ENCODE measurements around the gene SPRY4. TPM values are rescaled to one million over a fixed set of nuclear protein-coding genes. Genes with fewer than 3 reads are reported as not detected.

SPRY4 gene
- total and polyA plus RNA-seq, 2 donors (not counting 1 experiment from before 2014, with no cell fraction given), result 4.5 to 6.0 TPM

- DNase-seq (ENCODE audit: low read depth in 2 of 2), result no peak
- Histone ChIP-seq H3K27ac (ENCODE audit: insufficient read depth, low read length) (no peak overlapping the region), H3K79me2 (ENCODE audit: control insufficient read depth, insufficient read depth, low read length) (peaks cover 21% of the 10 kb centered on the region), H3K36me3 (ENCODE audit: control insufficient read depth, insufficient read depth, low read length) (no peaks in the 10 kb centered on the region), H4K20me1 (ENCODE audit: control insufficient read depth, extremely low read depth, insufficient read depth, low read length) (no peaks in the 10 kb centered on the region), H2AFZ (ENCODE audit: low read length) (no peak overlapping the region), H3K9me3 (ENCODE audit: control insufficient read depth, insufficient read depth, low read depth, low read length) (no peaks in the 10 kb centered on the region), H3K4me1 (ENCODE audit: control insufficient read depth, extremely low read depth, insufficient read depth, low read length) (peaks cover 19% of the 10 kb centered on the region), H3K9ac (ENCODE audit: insufficient read depth, low read length) (no peak overlapping the region), H3K4me3 (replicated peaks in 1 of 4; ENCODE audit: control extremely low read depth in 1 of 4, insufficient read depth in 1 of 4, low read depth in 3 of 4, low read length in 4 of 4) (no peak overlapping the region), H3K4me2 (ENCODE audit: extremely low read depth, insufficient read depth, low read length) (no peak overlapping the region), H3K27me3 (ENCODE audit: control insufficient read depth, insufficient read depth, low read length) (no peaks in the 10 kb centered on the region)
- TF ChIP-seq EZH2 (IDR thresholded peaks at IDR 0.05; ENCODE audit: low read length, missing control alignments), result no peak
- TF ChIP-seq CTCF (conservative IDR thresholded peaks at IDR 0.05 in 1 of 2, IDR thresholded peaks at IDR 0.05 in 1 of 2; ENCODE audit: low read depth in 1 of 2, low read length in 2 of 2), result no peak
Observed at GRCh38 chr5:142330444-142330843, 5.6 kb upstream of the SPRY4 start.

GRCh38 chr5:142330026-142330425 is 5.2 kb upstream of the SPRY4 start:
- Histone ChIP-seq H3K9ac (ENCODE audit: insufficient read depth, low read length) (no peak overlapping the region), H2AFZ (ENCODE audit: low read length) (no peak overlapping the region), H3K79me2 (ENCODE audit: control insufficient read depth, insufficient read depth, low read length) (peaks cover 21% of the 10 kb centered on the region), H3K27me3 (ENCODE audit: control insufficient read depth, insufficient read depth, low read length) (no peaks in the 10 kb centered on the region), H3K36me3 (ENCODE audit: control insufficient read depth, insufficient read depth, low read length) (no peaks in the 10 kb centered on the region), H3K9me3 (ENCODE audit: control insufficient read depth, insufficient read depth, low read depth, low read length) (no peaks in the 10 kb centered on the region), H3K4me1 (ENCODE audit: control insufficient read depth, extremely low read depth, insufficient read depth, low read length) (peaks cover 19% of the 10 kb centered on the region), H4K20me1 (ENCODE audit: control insufficient read depth, extremely low read depth, insufficient read depth, low read length) (no peaks in the 10 kb centered on the region), H3K27ac (ENCODE audit: insufficient read depth, low read length) (no peak overlapping the region), H3K4me3 (replicated peaks in 1 of 4; ENCODE audit: control extremely low read depth in 1 of 4, insufficient read depth in 1 of 4, low read depth in 3 of 4, low read length in 4 of 4) (no peak overlapping the region), H3K4me2 (ENCODE audit: extremely low read depth, insufficient read depth, low read length) (no peak overlapping the region)
- no peak for TF ChIP-seq EZH2 (IDR thresholded peaks at IDR 0.05; ENCODE audit: low read length, missing control alignments)
- no peak for TF ChIP-seq CTCF (conservative IDR thresholded peaks at IDR 0.05 in 1 of 2, IDR thresholded peaks at IDR 0.05 in 1 of 2; ENCODE audit: low read depth in 1 of 2, low read length in 2 of 2)
- no peak for DNase-seq (ENCODE audit: low read depth in 2 of 2)

GRCh38 chr5:142327111-142327842 is 2.5 kb upstream of the SPRY4 start:
- Histone ChIP-seq H3K4me3 (replicated peaks in 1 of 4; ENCODE audit: control extremely low read depth in 1 of 4, insufficient read depth in 1 of 4, low read depth in 3 of 4, low read length in 4 of 4) (peak overlapping the region in 2 of 4 experiments; percentile 10 to 89), H3K4me2 (ENCODE audit: extremely low read depth, insufficient read depth, low read length) (peak overlapping the region; percentile 89)

More at GRCh38 chr5:142327111-142327842, 2.5 kb upstream of the SPRY4 start:
- H3K9ac ChIP-seq (ENCODE audit: insufficient read depth, low read length), result peak overlapping the region; percentile 34
- H4K20me1 ChIP-seq (ENCODE audit: control insufficient read depth, extremely low read depth, insufficient read depth, low read length), result no peaks in the 10 kb centered on the region
- no peaks in the 10 kb centered on the region for H3K27me3 ChIP-seq (ENCODE audit: control insufficient read depth, insufficient read depth, low read length)
- no peaks in the 10 kb centered on the region for H3K9me3 ChIP-seq (ENCODE audit: control insufficient read depth, insufficient read depth, low read depth, low read length)
- no peaks in the 10 kb centered on the region for H3K36me3 ChIP-seq (ENCODE audit: control insufficient read depth, insufficient read depth, low read length)
- peak overlapping the region; percentile 85 for H3K27ac ChIP-seq (ENCODE audit: insufficient read depth, low read length)
- TF ChIP-seq CTCF (conservative IDR thresholded peaks at IDR 0.05 in 1 of 2, IDR thresholded peaks at IDR 0.05 in 1 of 2; ENCODE audit: low read depth in 1 of 2, low read length in 2 of 2) (peak; percentile 25 to 40), EZH2 (IDR thresholded peaks at IDR 0.05; ENCODE audit: low read length, missing control alignments) (no peak)
- H3K79me2 ChIP-seq (ENCODE audit: control insufficient read depth, insufficient read depth, low read length), result peaks cover 46% of the 10 kb centered on the region
- peak overlapping the region; percentile 47 for H2AFZ ChIP-seq (ENCODE audit: low read length)
- peaks cover 22% of the 10 kb centered on the region for H3K4me1 ChIP-seq (ENCODE audit: control insufficient read depth, extremely low read depth, insufficient read depth, low read length)
- DNase-seq (ENCODE audit: low read depth in 2 of 2), result peak; percentile 64 to 84

Measured in fibroblast of lung (primary cell).